ENCODE data around the gene PIK3AP1. TPM values are rescaled to one million over a fixed set of nuclear protein-coding genes. Genes with fewer than 3 reads are reported as not detected.

PIK3AP1 gene
- total and polyA plus RNA-seq, 2 of the 4 experiments (the other 2 are of a cell fraction), result under 0.01 to 0.14 TPM

GRCh38 chr10:96672481-96673175, 47.7 kb downstream of the PIK3AP1 start:
- Histone ChIP-seq H2BK15ac (ENCODE audit: low read depth, low read length) (no peak overlapping the region), H4K20me1 (ENCODE audit: insufficient read depth, low read length) (no peaks in the 10 kb centered on the region), H4K8ac (ENCODE audit: low read depth in 2 of 2, low read length in 2 of 2) (no peak overlapping the region), H3K9me1 (ENCODE audit: insufficient read depth, low read length) (peaks cover 5% of the 10 kb centered on the region; the same call in 1 of the 2 replicates), H2AK5ac (ENCODE audit: low read depth, low read length) (no peak overlapping the region), H2BK5ac (ENCODE audit: low read depth, low read length, poor library complexity, severe bottlenecking) (no peak overlapping the region), H3K14ac (replicated peaks; ENCODE audit: low read depth, low read length) (no peak overlapping the region), H3K27me3 (ENCODE audit: control insufficient read depth, insufficient read depth, low read length) (no peaks in the 10 kb centered on the region), H3K4me3 (ENCODE audit: insufficient read depth, low read depth, low read length) (no peak overlapping the region), H3K56ac (ENCODE audit: extremely low read depth, insufficient read depth, low read length) (no peak overlapping the region), H3K4me1 (ENCODE audit: control insufficient read depth, insufficient read depth, low read length) (peaks cover 7% of the 10 kb centered on the region), H2BK120ac (ENCODE audit: low read depth, low read length) (no peak overlapping the region; the same call in 1 of the 2 replicates), H4K5ac (ENCODE audit: low read depth, low read length) (no peak overlapping the region), H3K4me2 (ENCODE audit: low read depth, low read length) (no peak overlapping the region), H3K9ac (ENCODE audit: low read depth, low read length) (no peak overlapping the region), H3K36me3 (ENCODE audit: control insufficient read depth, insufficient read depth, low read length) (no peaks in the 10 kb centered on the region), H3K9me3 (ENCODE audit: control insufficient read depth, insufficient read depth, low read length) (no peaks in the 10 kb centered on the region), H2BK20ac (ENCODE audit: low read depth, low read length) (no peak overlapping the region), H3K23ac (ENCODE audit: low read depth, low read length) (no peak overlapping the region), H2AK9ac (replicated peaks; ENCODE audit: low read depth, low read length, poor library complexity) (no peak overlapping the region), H3K79me1 (ENCODE audit: low read depth in 1 of 2, low read length in 2 of 2) (no peaks in the 10 kb centered on the region), H3K18ac (ENCODE audit: low read depth, low read length) (no peak overlapping the region), H2AFZ (replicated peaks; ENCODE audit: low read length, poor library complexity) (no peak overlapping the region), H4K91ac (ENCODE audit: insufficient read depth, low read depth, low read length) (peak overlapping the region; percentile 8; the same call in 1 of the 2 replicates), H3K4ac (ENCODE audit: low read depth, low read length) (no peak overlapping the region), H3K27ac (ENCODE audit: insufficient read depth, low read length) (no peak overlapping the region)
- ChIA-PET CTCF (interaction anchor here (0.5 to 1.2 kb wide), 2 partner anchors 18 to 364 kb away, joined by 3 to 4 read pairs; no protein-coding TSS in a partner anchor), POLR2A (ENCODE audit: unreplicated experiment) (no interaction called here)
- BruUV-seq (replicated peaks), result no TSS peak
- intact Hi-C loops (cut with micrococcal nuclease) (no loop called here), in situ Hi-C loops (cut with MboI; ENCODE audit: low sequenced_read_pairs) (no loop called here), dilution Hi-C loops (cut with HindIII; ENCODE audit: low sequenced_read_pairs, unreplicated experiment) (no loop called here)
- TF ChIP-seq FOS (IDR thresholded peaks at IDR 0.05; ENCODE audit: low read depth, low read length) (no peak), MAFK (IDR thresholded peaks at IDR 0.05; ENCODE audit: low read depth, low read length) (no peak), SMC3 (IDR thresholded peaks at IDR 0.05; ENCODE audit: low read depth, low read length) (no peak), POLR2A (IDR thresholded peaks at IDR 0.05; ENCODE audit: low read depth, low read length) (no peak), RFX5 (IDR thresholded peaks at IDR 0.05; ENCODE audit: low read depth, low read length) (no peak), MAZ (IDR thresholded peaks at IDR 0.05; ENCODE audit: borderline replicate concordance, low read depth, low read length) (no peak), BHLHE40 (IDR thresholded peaks at IDR 0.05; ENCODE audit: low read depth, low read length) (no peak), CHD1 (IDR thresholded peaks at IDR 0.05; ENCODE audit: low read depth, low read length) (no peak), RAD21 (IDR thresholded peaks at IDR 0.05; ENCODE audit: low read length) (no peak), CEBPB (IDR thresholded peaks at IDR 0.05; ENCODE audit: low read depth, low read length) (no peak)
- TF ChIP-seq, protein P1, sequence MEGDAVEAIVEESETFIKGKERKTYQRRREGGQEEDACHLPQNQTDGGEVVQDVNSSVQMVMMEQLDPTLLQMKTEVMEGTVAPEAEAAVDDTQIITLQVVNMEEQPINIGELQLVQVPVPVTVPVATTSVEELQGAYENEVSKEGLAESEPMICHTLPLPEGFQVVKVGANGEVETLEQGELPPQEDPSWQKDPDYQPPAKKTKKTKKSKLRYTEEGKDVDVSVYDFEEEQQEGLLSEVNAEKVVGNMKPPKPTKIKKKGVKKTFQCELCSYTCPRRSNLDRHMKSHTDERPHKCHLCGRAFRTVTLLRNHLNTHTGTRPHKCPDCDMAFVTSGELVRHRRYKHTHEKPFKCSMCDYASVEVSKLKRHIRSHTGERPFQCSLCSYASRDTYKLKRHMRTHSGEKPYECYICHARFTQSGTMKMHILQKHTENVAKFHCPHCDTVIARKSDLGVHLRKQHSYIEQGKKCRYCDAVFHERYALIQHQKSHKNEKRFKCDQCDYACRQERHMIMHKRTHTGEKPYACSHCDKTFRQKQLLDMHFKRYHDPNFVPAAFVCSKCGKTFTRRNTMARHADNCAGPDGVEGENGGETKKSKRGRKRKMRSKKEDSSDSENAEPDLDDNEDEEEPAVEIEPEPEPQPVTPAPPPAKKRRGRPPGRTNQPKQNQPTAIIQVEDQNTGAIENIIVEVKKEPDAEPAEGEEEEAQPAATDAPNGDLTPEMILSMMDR (conservative IDR thresholded peaks at IDR 0.05; ENCODE audit: low read depth, low read length), result no peak
- TF ChIP-seq, protein P2, sequence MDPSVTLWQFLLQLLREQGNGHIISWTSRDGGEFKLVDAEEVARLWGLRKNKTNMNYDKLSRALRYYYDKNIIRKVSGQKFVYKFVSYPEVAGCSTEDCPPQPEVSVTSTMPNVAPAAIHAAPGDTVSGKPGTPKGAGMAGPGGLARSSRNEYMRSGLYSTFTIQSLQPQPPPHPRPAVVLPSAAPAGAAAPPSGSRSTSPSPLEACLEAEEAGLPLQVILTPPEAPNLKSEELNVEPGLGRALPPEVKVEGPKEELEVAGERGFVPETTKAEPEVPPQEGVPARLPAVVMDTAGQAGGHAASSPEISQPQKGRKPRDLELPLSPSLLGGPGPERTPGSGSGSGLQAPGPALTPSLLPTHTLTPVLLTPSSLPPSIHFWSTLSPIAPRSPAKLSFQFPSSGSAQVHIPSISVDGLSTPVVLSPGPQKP (IDR thresholded peaks at IDR 0.05; ENCODE audit: borderline replicate concordance, low read depth, low read length), result no peak
- no peak for ATAC-seq (ENCODE audit: low read depth)
- no peak for DNase-seq
- WGBS, 2 experiments (ENCODE audit: extremely low coverage in 2 of 2, insufficient read length in 1 of 2), result 86% methylated on average over 2 of the region's 4 CpGs; no CpG with 5 or more reads in 1 of the 2 experiments
